GM12878 (cell line): ENCODE measurements around the gene UBXN11. TPM values are rescaled to one million over a fixed set of nuclear protein-coding genes. Genes with fewer than 3 reads are reported as not detected.

ENCODE experiments used
- ATAC-seq: fragments of 200-7000 bp; cut with Tn5 transposase; 3 replicates; pipeline ENCODE4 v1.9.1; 2020; ENCODE audit warnings: mild to moderate bottlenecking, moderate library complexity
- BruUV-seq: library from RNA; stranded (reverse); fragments of 400-500 nt; replicated peaks from 2 replicates; lab custom pipeline; 2021; lab: Mats Ljungman, UMichigan
- CTCF ChIA-PET: fragments of 300-600 bp; sonication (Branson Sonifier 250); formaldehyde crosslinking; extraction: SDS; loops from one replicate; lab custom pipeline; 2021; ENCODE audit warnings: inconsistent platforms; lab: Yijun Ruan, JAX
- POLR2A ChIA-PET: fragments of 350-600 bp; formaldehyde crosslinking; extraction: SDS; loops from one replicate; lab custom pipeline; 2021; ENCODE audit warnings: inconsistent platforms; lab: Charles Lee
- RAD21 ChIA-PET: fragments of 300-600 bp; sonication (Branson Sonifier 250); formaldehyde crosslinking; loops from one replicate; lab custom pipeline; 2023; ENCODE audit warnings: antibody characterized with exemption; ENCODE audit not compliant: unreplicated experiment; lab: Charles Lee
- SMC1A ChIA-PET: fragments of 300-600 bp; sonication (Branson Sonifier 250); formaldehyde crosslinking; loops from one replicate; lab custom pipeline; 2023; ENCODE audit not compliant: unreplicated experiment, uncharacterized antibody; lab: Charles Lee
- DNase-seq: peaks from one replicate; pipeline ENCODE4 v3.0.0-alpha.2; 2011; ENCODE audit warnings: low read depth, low spot score
- FAIRE-seq: peaks from 3 replicates; lab custom pipeline; 2011; peaks lifted over from hg19 to GRCh38; lab: Jason Lieb, UNC
- H2AFZ ChIP-seq: 2 replicates; pipeline ENCODE4 v1.6.0; 2011; ENCODE audit warnings: low read depth, low read length, control low read depth; ENCODE audit not compliant: control insufficient read depth
- H3K27ac ChIP-seq: 2 replicates; pipeline ENCODE4 v1.5.1; 2011; ENCODE audit warnings: control low read depth; ENCODE audit not compliant: control insufficient read depth, insufficient read depth
- H3K27me3 ChIP-seq, 2 experiments: replicated peaks in 1 of 2; 2 replicates each; pipeline versions ENCODE4 v1.6.0 to v1.6.1; 2011; ENCODE audit warnings: low read length in 1 of 2; ENCODE audit not compliant: control insufficient read depth in 2 of 2, insufficient read depth in 2 of 2
- H3K36me3 ChIP-seq, 2 experiments: 2 replicates each; pipeline ENCODE4 v1.5.1; 2011; ENCODE audit warnings: low read length in 1 of 2; ENCODE audit not compliant: control insufficient read depth in 2 of 2, insufficient read depth in 2 of 2
- H3K4me1 ChIP-seq: 2 replicates; pipeline ENCODE4 v1.6.1; 2011; ENCODE audit warnings: mild to moderate bottlenecking, low read length, moderate library complexity, mixed read lengths; ENCODE audit not compliant: control insufficient read depth, insufficient read depth
- H3K4me2 ChIP-seq: 2 replicates; pipeline ENCODE4 v1.6.0; 2011; ENCODE audit warnings: control low read depth; ENCODE audit not compliant: control insufficient read depth, insufficient read depth
- H3K4me3 ChIP-seq: fragments of 200-600 bp; sonication (generic); 2 replicates; pipeline ENCODE4 v1.5.1; 2016
- H3K79me2 ChIP-seq: 2 replicates; pipeline ENCODE4 v1.6.0; 2011; ENCODE audit warnings: low read length; ENCODE audit not compliant: control insufficient read depth, insufficient read depth
- H3K9ac ChIP-seq: 2 replicates; pipeline ENCODE4 v1.8.0; 2011; ENCODE audit warnings: low read length, control low read depth, mixed read lengths; ENCODE audit not compliant: control insufficient read depth, insufficient read depth
- H3K9me3 ChIP-seq: replicated peaks from 3 replicates; pipeline ENCODE4 v1.5.1; 2011; ENCODE audit warnings: mild to moderate bottlenecking, low read length; ENCODE audit not compliant: control insufficient read depth, insufficient read depth
- H4K20me1 ChIP-seq: 2 replicates; pipeline ENCODE4 v1.6.0; 2011; ENCODE audit not compliant: control insufficient read depth, insufficient read depth
- BRCA1 ChIP-seq: IDR thresholded peaks from 2 replicates; pipeline ENCODE4 v1.6.1; 2011; ENCODE audit warnings: low read depth, low read length, improper control_type of control experiment
- CEBPZ ChIP-seq: fragments of 150-350 bp; IDR thresholded peaks from 2 replicates; pipeline ENCODE4 v1.6.1; 2016; ENCODE audit warnings: low read depth, low read length
- CHD2 ChIP-seq: IDR thresholded peaks from 2 replicates; pipeline ENCODE4 v1.6.1; 2011; ENCODE audit warnings: low read depth, low read length, improper control_type of control experiment, borderline replicate concordance
- E2F4 ChIP-seq: IDR thresholded peaks from 2 replicates; pipeline ENCODE4 v1.6.1; 2012; ENCODE audit warnings: low read depth, low read length, improper control_type of control experiment
- IRF3 ChIP-seq: fragments of 450-650 bp; IDR thresholded peaks from 2 replicates; pipeline ENCODE4 v1.6.1; 2014; ENCODE audit warnings: mild to moderate bottlenecking
- MYB ChIP-seq: fragments of 150-350 bp; IDR thresholded peaks from 2 replicates; pipeline ENCODE4 v1.6.1; 2014; ENCODE audit warnings: mild to moderate bottlenecking, low read depth, low read length, borderline replicate concordance
- NBN ChIP-seq: fragments of 450-650 bp; IDR thresholded peaks from 2 replicates; pipeline ENCODE4 v1.6.1; 2016
- POU2F2 ChIP-seq: IDR thresholded peaks from 3 replicates; pipeline ENCODE4 v1.6.1; 2011; ENCODE audit warnings: low read depth, mild to moderate bottlenecking, low read length, borderline replicate concordance
- SIX5 ChIP-seq: IDR thresholded peaks from 2 replicates; pipeline ENCODE4 v1.6.1; 2011; ENCODE audit warnings: mild to moderate bottlenecking, low read depth, low read length, moderate library complexity; ENCODE audit not compliant: severe bottlenecking
- SREBF2 ChIP-seq: IDR thresholded peaks from 2 replicates; pipeline ENCODE4 v1.6.1; 2012; ENCODE audit warnings: mild to moderate bottlenecking, low read length
- STAT1 ChIP-seq: fragments of 450-650 bp; conservative IDR thresholded peaks from 2 replicates; pipeline ENCODE4 v1.6.1; 2014; ENCODE audit warnings: antibody characterized with exemption, mild to moderate bottlenecking
- ZBTB40 ChIP-seq: fragments of 450-650 bp; IDR thresholded peaks from 2 replicates; pipeline ENCODE4 v1.6.1; 2016; ENCODE audit warnings: mild to moderate bottlenecking, moderate library complexity, borderline replicate concordance
- ZSCAN29 ChIP-seq: fragments of 450-650 bp; IDR thresholded peaks from 2 replicates; pipeline ENCODE4 v1.6.1; 2017; ENCODE audit warnings: mild to moderate bottlenecking, moderate library complexity
- WGBS: methylation state at CpG from one replicate; pipeline ENCODE4 v1.1.6; 2016; ENCODE audit warnings: low lambda C conversion rate; ENCODE audit not compliant: insufficient replicate concordance, insufficient coverage; ENCODE audit errors: missing lambda C conversion rate; 5-methylcytosine and 5-hydroxymethylcytosine counted together
- in situ Hi-C: fragments of 300-500 bp; cut with MboI; formaldehyde crosslinking; loops from 9 replicates; pipeline ENCODE4 v1.14.3; 2018; ENCODE audit warnings: mixed read lengths
- intact Hi-C: fragments of 100-400 bp; cut with micrococcal nuclease; formaldehyde crosslinking; loops from one replicate; pipeline ENCODE4 v1.14.2; 2022; ENCODE audit not compliant: unreplicated experiment
- polyA plus RNA-seq, 11 experiments: library from polyadenylated mRNA; depleted of rRNA in 4 of 11; unstranded in 6 of 11; stranded (reverse) in 5 of 11; fragments of >200 nt; fragmentation: Nextera tagmentation in 4 of 11; fragmentation: Illumina TruSeq in 1 of 11; extraction: Ambion mirVana in 4 of 11; extraction: Trizol in 1 of 11; gene quantifications; 1 replicate in 1 of 11; 2 replicates in 10 of 11; pipeline versions ENCODE4 v1.2.1 to v1.2.3, GENCODE V29; 2011 to 2016; ENCODE audit warnings: inconsistent platforms in 2 of 11, missing spikeins in 2 of 11, low read depth in 1 of 11
- total RNA-seq, 4 experiments: library from RNA; depleted of rRNA in 3 of 4; stranded (reverse); fragments of >200 nt in 3 of 4; fragmentation: Illumina TruSeq in 1 of 4; extraction: Trizol in 1 of 4; gene quantifications; 2 replicates each; pipeline versions ENCODE4 v1.2.1 to v1.2.3, GENCODE V29; 2013 to 2021

Gene UBXN11
- total and polyA plus RNA-seq, 10 of the 15 experiments (the other 5 are each of a cell fraction or from before 2014, with no cell fraction given), result 0.32 to 34.4 (median 9.6) TPM

- no TSS peak for BruUV-seq
- no peak for TF ChIP-seq POU2F2
- no peak for TF ChIP-seq SREBF2
- no peak for TF ChIP-seq BRCA1
- TF ChIP-seq ZBTB40, result no peak
- TF ChIP-seq SIX5, result no peak
- no peak for TF ChIP-seq NBN
- TF ChIP-seq ZSCAN29, result no peak
- TF ChIP-seq STAT1, result no peak
- no peak for TF ChIP-seq IRF3
- TF ChIP-seq CEBPZ, result no peak
- TF ChIP-seq MYB, result no peak
- TF ChIP-seq E2F4, result no peak
- TF ChIP-seq CHD2, result no peak
- TF ChIP-seq, all 136 proteins: peak for 0
- no peak overlapping the region for H3K4me2 ChIP-seq
- no peak for DNase-seq
- no peak overlapping the region for H3K27ac ChIP-seq
- FAIRE-seq, result no peak
- in situ Hi-C loops, result no loop called here
- no peak overlapping the region for H3K9ac ChIP-seq
- H3K27me3 ChIP-seq, result peaks cover 0 to 6% of the 10 kb centered on the region in 2 experiments; a peak in 1 of 4 replicates
- ChIA-PET SMC1A (interaction anchor here (0.6 kb wide), 1 partner anchor 211 kb away, joined by 3 read pairs; no protein-coding TSS in a partner anchor), POLR2A (interaction anchor here (0.6 kb wide), 1 partner anchor 93 kb away, joined by 3 read pairs; no protein-coding TSS in a partner anchor), CTCF (interaction anchor here (1.9 to 2.5 kb wide), 2 partner anchors 54 to 78 kb away, joined by 5 to 9 read pairs; no protein-coding TSS in a partner anchor), RAD21 (no interaction called here)
- intact Hi-C loops, result no loop called here
- ATAC-seq, result no peak
- H3K79me2 ChIP-seq, result no peaks in the 10 kb centered on the region
- H3K4me3 ChIP-seq, result no peak overlapping the region
- H3K4me1 ChIP-seq, result peaks cover 6% of the 10 kb centered on the region; the same call in 1 of the 2 replicates
- H3K36me3 ChIP-seq, result no peaks in the 10 kb centered on the region
- H3K9me3 ChIP-seq, result no peaks in the 10 kb centered on the region
- WGBS, result 0% methylated on average over 1 of the region's 1 CpG
- no peaks in the 10 kb centered on the region for H4K20me1 ChIP-seq
- no peak overlapping the region for H2AFZ ChIP-seq
These were observed 32.2 kb upstream of the UBXN11 start for GRCh38 chr1:26338670-26339069.
